OCI-LY1 (cell line): Measurements from ENCODE around the gene BCKDHB.

ENCODE experiments used
- H2AFZ ChIP-seq: fragments of 200-600 bp; sonication (generic), shearing (Covaris generic); 2 replicates; pipeline ENCODE4 v1.6.0; 2014; ENCODE audit warnings: antibody characterized with exemption, mild to moderate bottlenecking, low read length
- H3F3A ChIP-seq: fragments of 200-600 bp; sonication (generic), shearing (Covaris generic); 2 replicates; pipeline ENCODE4 v1.6.0; 2014; ENCODE audit warnings: mild to moderate bottlenecking, antibody characterized with exemption, low read length, moderate library complexity; ENCODE audit not compliant: insufficient read depth
- H3K27ac ChIP-seq: fragments of 200-600 bp; sonication (generic); 2 replicates; pipeline ENCODE4 v1.5.1; 2014; ENCODE audit warnings: low read length, mixed run types, mild to moderate bottlenecking, low read depth; ENCODE audit not compliant: poor library complexity, severe bottlenecking
- H3K27me3 ChIP-seq: fragments of 200-600 bp; sonication (generic); 2 replicates; pipeline ENCODE4 v1.6.0; 2014; ENCODE audit warnings: antibody characterized with exemption, mild to moderate bottlenecking, low read length, moderate library complexity; ENCODE audit not compliant: insufficient read depth
- H3K36me3 ChIP-seq: fragments of 200-600 bp; sonication (generic); 2 replicates; pipeline ENCODE4 v1.6.1; 2014; ENCODE audit warnings: mild to moderate bottlenecking, antibody characterized with exemption, low read length, moderate library complexity, mixed read lengths; ENCODE audit not compliant: insufficient read depth
- H3K4me1 ChIP-seq: fragments of 200-600 bp; sonication (generic); 2 replicates; pipeline ENCODE4 v1.5.1; 2014; ENCODE audit warnings: mild to moderate bottlenecking, low read length, moderate library complexity; ENCODE audit not compliant: insufficient read depth, severe bottlenecking
- H3K4me2 ChIP-seq: fragments of 200-600 bp; sonication (generic), shearing (Covaris generic); 2 replicates; pipeline ENCODE4 v1.6.1; 2014; ENCODE audit warnings: low read length
- H3K4me3 ChIP-seq: fragments of 200-600 bp; sonication (generic); 2 replicates; pipeline ENCODE4 v1.5.1; 2014; ENCODE audit warnings: low read length, low read depth, mild to moderate bottlenecking, mixed read lengths; ENCODE audit not compliant: poor library complexity, severe bottlenecking
- H3K79me2 ChIP-seq: fragments of 200-600 bp; shearing (Covaris generic); 2 replicates; pipeline ENCODE4 v1.6.1; 2016; ENCODE audit warnings: mixed run types, low read length, mixed read lengths; ENCODE audit not compliant: insufficient read depth
- H3K9ac ChIP-seq: fragments of 200-600 bp; sonication (generic), shearing (Covaris generic); 2 replicates; pipeline ENCODE4 v1.6.1; 2014; ENCODE audit warnings: mild to moderate bottlenecking, low read length, mixed read lengths
- H3K9me2 ChIP-seq: fragments of 200-600 bp; sonication (generic), shearing (Covaris generic); 2 replicates; pipeline ENCODE4 v1.6.1; 2014; ENCODE audit warnings: low read depth, mild to moderate bottlenecking, low read length, mixed read lengths
- H3K9me3 ChIP-seq: fragments of 200-600 bp; shearing (Covaris generic); 2 replicates; pipeline ENCODE4 v1.6.1; 2014; ENCODE audit warnings: low read length, mixed read lengths
- H4K20me1 ChIP-seq: fragments of 200-600 bp; sonication (generic), shearing (Covaris generic); 2 replicates; pipeline ENCODE4 v1.6.0; 2016; ENCODE audit warnings: mild to moderate bottlenecking, low read length; ENCODE audit not compliant: insufficient read depth
- EZH2 ChIP-seq: fragments of 200-600 bp; sonication (generic), shearing (Covaris generic); IDR thresholded peaks from 2 replicates; pipeline ENCODE4 v1.8.0; 2017; ENCODE audit warnings: borderline replicate concordance, mixed run types, mild to moderate bottlenecking, antibody characterized with exemption, low read length, moderate library complexity, mixed read lengths
- TF ChIP-seq, protein P1 (sequence below): fragments of 200-600 bp; sonication (generic), shearing (Covaris generic); IDR thresholded peaks from 2 replicates; pipeline ENCODE4 v1.5.1; 2017; ENCODE audit warnings: mild to moderate bottlenecking, antibody characterized with exemption, low read length, moderate library complexity, mixed read lengths

The BCKDHB gene

GRCh38 chr6:80151635-80152034, 45.2 kb downstream of the BCKDHB start:
- Histone ChIP-seq H3K9me3 (no peaks in the 10 kb centered on the region), H2AFZ (no peak overlapping the region), H3K4me1 (no peaks in the 10 kb centered on the region), H3K27ac (no peak overlapping the region), H3K36me3 (no peaks in the 10 kb centered on the region; the same call in 1 of the 2 replicates), H3K27me3 (no peaks in the 10 kb centered on the region), H3K9ac (no peak overlapping the region), H3K9me2 (no peaks in the 10 kb centered on the region), H3K4me3 (no peak overlapping the region), H4K20me1 (no peaks in the 10 kb centered on the region), H3K79me2 (no peaks in the 10 kb centered on the region), H3F3A (no peaks in the 10 kb centered on the region), H3K4me2 (no peak overlapping the region)
- TF ChIP-seq, protein P1, sequence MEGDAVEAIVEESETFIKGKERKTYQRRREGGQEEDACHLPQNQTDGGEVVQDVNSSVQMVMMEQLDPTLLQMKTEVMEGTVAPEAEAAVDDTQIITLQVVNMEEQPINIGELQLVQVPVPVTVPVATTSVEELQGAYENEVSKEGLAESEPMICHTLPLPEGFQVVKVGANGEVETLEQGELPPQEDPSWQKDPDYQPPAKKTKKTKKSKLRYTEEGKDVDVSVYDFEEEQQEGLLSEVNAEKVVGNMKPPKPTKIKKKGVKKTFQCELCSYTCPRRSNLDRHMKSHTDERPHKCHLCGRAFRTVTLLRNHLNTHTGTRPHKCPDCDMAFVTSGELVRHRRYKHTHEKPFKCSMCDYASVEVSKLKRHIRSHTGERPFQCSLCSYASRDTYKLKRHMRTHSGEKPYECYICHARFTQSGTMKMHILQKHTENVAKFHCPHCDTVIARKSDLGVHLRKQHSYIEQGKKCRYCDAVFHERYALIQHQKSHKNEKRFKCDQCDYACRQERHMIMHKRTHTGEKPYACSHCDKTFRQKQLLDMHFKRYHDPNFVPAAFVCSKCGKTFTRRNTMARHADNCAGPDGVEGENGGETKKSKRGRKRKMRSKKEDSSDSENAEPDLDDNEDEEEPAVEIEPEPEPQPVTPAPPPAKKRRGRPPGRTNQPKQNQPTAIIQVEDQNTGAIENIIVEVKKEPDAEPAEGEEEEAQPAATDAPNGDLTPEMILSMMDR, result no peak
- no peak for TF ChIP-seq EZH2

DNA sequence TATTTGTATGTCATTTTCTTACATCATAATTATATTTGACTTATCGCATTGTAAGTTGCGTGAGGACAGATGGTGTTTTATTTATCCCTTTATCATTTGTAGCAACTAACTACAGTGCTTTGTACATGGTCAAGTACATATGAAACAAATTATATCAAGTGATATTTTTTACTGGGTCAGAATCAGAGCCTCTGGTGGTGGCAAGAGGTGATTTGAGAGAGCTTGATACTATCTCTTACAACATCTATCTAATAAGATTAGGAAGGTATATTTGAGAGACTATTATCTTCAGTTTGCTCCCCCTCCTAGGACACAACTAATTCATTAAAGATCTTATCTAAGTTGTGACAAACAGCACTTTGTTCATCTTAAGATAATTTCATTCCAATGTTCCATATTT, 47.7 kb downstream of the BCKDHB start:
- Histone ChIP-seq H3K4me2 (no peak overlapping the region), H3K9me3 (no peaks in the 10 kb centered on the region), H3F3A (no peaks in the 10 kb centered on the region), H3K27me3 (no peaks in the 10 kb centered on the region), H3K9ac (no peak overlapping the region), H3K36me3 (no peaks in the 10 kb centered on the region), H2AFZ (no peak overlapping the region), H3K4me1 (no peaks in the 10 kb centered on the region), H3K79me2 (no peaks in the 10 kb centered on the region), H3K27ac (no peak overlapping the region), H4K20me1 (no peaks in the 10 kb centered on the region), H3K4me3 (no peak overlapping the region), H3K9me2 (no peaks in the 10 kb centered on the region)
- TF ChIP-seq, protein P1, result no peak
- TF ChIP-seq EZH2, result no peak

DNA sequence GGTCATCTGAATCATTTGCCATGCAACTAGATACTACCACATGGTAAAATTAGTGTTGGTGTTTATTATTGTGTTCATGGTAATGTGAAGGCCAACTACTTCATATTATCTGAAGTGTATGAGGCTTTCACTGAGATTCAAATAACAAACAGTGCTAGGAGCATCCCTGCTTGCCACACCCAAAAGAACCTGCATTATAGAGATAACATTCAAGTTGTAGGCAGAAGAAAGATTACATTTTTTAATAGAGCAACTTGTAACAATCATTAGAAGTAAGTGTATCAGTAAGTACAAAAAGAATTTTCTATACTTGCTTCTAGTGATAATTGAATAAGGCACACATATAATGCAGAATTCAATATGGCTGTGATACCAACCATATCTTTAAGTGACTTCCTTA, 49.8 kb downstream of the BCKDHB start:
- Histone ChIP-seq H3K4me1 (no peaks in the 10 kb centered on the region), H3K79me2 (no peaks in the 10 kb centered on the region), H3K27me3 (no peaks in the 10 kb centered on the region), H3K36me3 (no peaks in the 10 kb centered on the region), H3K27ac (no peak overlapping the region), H3K9me2 (no peaks in the 10 kb centered on the region), H3K4me2 (no peak overlapping the region), H2AFZ (no peak overlapping the region), H3K9me3 (no peaks in the 10 kb centered on the region), H3K9ac (no peak overlapping the region), H3K4me3 (no peak overlapping the region), H3F3A (no peaks in the 10 kb centered on the region), H4K20me1 (no peaks in the 10 kb centered on the region)
- no peak for TF ChIP-seq EZH2
- TF ChIP-seq, protein P1, result no peak
